HG03025 (cell line): Measurements from ENCODE around the gene FGA.
"Not testable (repeated sequence)": the region's sequence is repeated elsewhere in the genome, so short reads cannot be mapped to it uniquely, and the experiment has no call there.

ENCODE experiments used
- ATAC-seq: cut with Tn5 transposase; IDR thresholded peaks from one replicate; pipeline ENCODE4 v1.9.1; 2021; ENCODE audit warnings: mild to moderate bottlenecking, moderate library complexity; ENCODE audit not compliant: unreplicated experiment, low FRiP score

FGA gene

GRCh38 chr4:154608361-154609252 is 18.1 kb upstream of the FGA start:
- ATAC-seq = no peak

GRCh38 chr4:154606728-154607723 is 16.5 kb upstream of the FGA start:
- ATAC-seq = no peak

- no peak for ATAC-seq
Measured at GRCh38 chr4:154604696-154605200, 14.2 kb upstream of the FGA start.

GRCh38 chr4:154603033-154603943 is 12.7 kb upstream of the FGA start:
- no peak for ATAC-seq

- no peak for ATAC-seq
Measured at GRCh38 chr4:154602404-154603020, 12.0 kb upstream of the FGA start.

GRCh38 chr4:154597798-154598774 is 7.5 kb upstream of the FGA start:
- ATAC-seq = no peak

- ATAC-seq = not testable (repeated sequence)
Measured at GRCh38 chr4:154597281-154597680, 6.7 kb upstream of the FGA start.

GRCh38 chr4:154595807-154596206 is 5.3 kb upstream of the FGA start:
- ATAC-seq = no peak

GRCh38 chr4:154594343-154594742 is 3.8 kb upstream of the FGA start:
- ATAC-seq = not testable (repeated sequence)

GRCh38 chr4:154593868-154594267 is 3.3 kb upstream of the FGA start:
- no peak for ATAC-seq

GRCh38 chr4:154591890-154592289 is 1.3 kb upstream of the FGA start:
- ATAC-seq = no peak

- ATAC-seq = no peak
Measured at GRCh38 chr4:154589296-154590197, 995 bp downstream of the FGA start.

- no peak for ATAC-seq
Measured at GRCh38 chr4:154588198-154588597, 2.3 kb downstream of the FGA start.

GRCh38 chr4:154586296-154587033 is 4.1 kb downstream of the FGA start:
- ATAC-seq = no peak

- no peak for ATAC-seq
Measured at GRCh38 chr4:154585369-154586018, 5.0 kb downstream of the FGA start.

- no peak for ATAC-seq
Measured at GRCh38 chr4:154584259-154584658, 6.3 kb downstream of the FGA start.
